Uterus (tissue), 2 donors: ENCODE results near the gene ATP13A3.

ENCODE experiments used
- CTCF ChIP-seq, 4 experiments: fragments of 200-600 bp in 2 of 4; fragments of 450-650 bp in 2 of 4; sonication (generic) in 2 of 4; IDR thresholded peaks; one replicate each; pipeline ENCODE4 v1.5.1; 2016 to 2019; ENCODE audit warnings: antibody characterized with exemption in 4 of 4, mild to moderate bottlenecking in 2 of 4, moderate library complexity in 1 of 4
- POLR2A ChIP-seq, 2 donors: fragments of 450-650 bp; IDR thresholded peaks; one replicate each; pipeline ENCODE4 v1.6.1; 2016; ENCODE audit warnings: antibody characterized with exemption in 2 of 2, mild to moderate bottlenecking in 1 of 2, moderate library complexity in 1 of 2

GRCh38 chr3:194396539-194396858 is 90.3 kb downstream of the ATP13A3 start:
- TF ChIP-seq CTCF (IDR thresholded peaks at IDR 0.05) (no peak), POLR2A (IDR thresholded peaks at IDR 0.05) (no peak)
